Cardiac fibroblast (primary cell): Measurements from ENCODE around the gene PTPRN2.

Experiments
- DNase-seq, 2 donors: peaks; one replicate each; pipeline versions ENCODE4 v3.0.0 to v3.0.0-alpha.2; 2010; ENCODE audit warnings: low read depth in 2 of 2
- H3K4me3 ChIP-seq, 2 donors: replicated peaks in 1 of 2; 1 replicate in 1 of 2; 2 replicates in 1 of 2; pipeline ENCODE4 v1.5.1; 2011; ENCODE audit warnings: low read depth in 2 of 2, low read length in 2 of 2, mild to moderate bottlenecking in 2 of 2, moderate library complexity in 1 of 2
- CTCF ChIP-seq: IDR thresholded peaks from one replicate; pipeline ENCODE4 v1.5.1; 2011; ENCODE audit warnings: low read depth, mild to moderate bottlenecking, low read length, inconsistent platforms

Gene PTPRN2

GRCh38 chr7:157949711-157950110 is 637.9 kb downstream of the PTPRN2 start:
- DNase-seq = peak in 1 of 2 donors; percentile 28
- H3K4me3 ChIP-seq = no peak overlapping the region
- TF ChIP-seq CTCF = no peak

GRCh38 chr7:157947504-157947903 is 640.1 kb downstream of the PTPRN2 start:
- TF ChIP-seq CTCF = no peak

GRCh38 chr7:157946398-157947060 is 641.1 kb downstream of the PTPRN2 start:
- no peak for DNase-seq
- no peak for TF ChIP-seq CTCF
- no peak overlapping the region for H3K4me3 ChIP-seq

More at GRCh38 chr7:157947504-157947903, 640.1 kb downstream of the PTPRN2 start:
- no peak overlapping the region for H3K4me3 ChIP-seq
- no peak for DNase-seq

- no peak for DNase-seq
- no peak for TF ChIP-seq CTCF
- H3K4me3 ChIP-seq = no peak overlapping the region
Observed at GRCh38 chr7:157945401-157945800, 642.2 kb downstream of the PTPRN2 start.

- TF ChIP-seq CTCF = no peak
- no peak overlapping the region for H3K4me3 ChIP-seq
- no peak for DNase-seq
Observed at GRCh38 chr7:157944734-157945291, 642.8 kb downstream of the PTPRN2 start.

- TF ChIP-seq CTCF = no peak
- no peak overlapping the region for H3K4me3 ChIP-seq
- DNase-seq = no peak
Observed at GRCh38 chr7:157944051-157944450, 643.6 kb downstream of the PTPRN2 start.
